ENCODE measurements around the gene ZDHHC9.
"Not testable (repeated sequence)": the region's sequence is repeated elsewhere in the genome, so short reads cannot be mapped to it uniquely, and the experiment has no call there.

ZDHHC9 gene

GRCh38 chrX:129843459-129844306, at the start of gene ZDHHC9:
ZDHHC9 (minus strand) TSS chrX:129843886; CDS start chrX:129841945, 1,941 bp downstream.
- peak; percentile 46 to 76 (median 68) for DNase-seq (ENCODE audit: low read depth in 4 of 4, low spot score in 1 of 4)

GRCh38 chrX:129877401-129877800, 33.7 kb upstream of the ZDHHC9 start:
- no peak for DNase-seq (ENCODE audit: low read depth in 4 of 4, low spot score in 1 of 4)

- no peak for DNase-seq (ENCODE audit: low read depth in 4 of 4, low spot score in 1 of 4)
These were observed 33.2 kb upstream of the ZDHHC9 start for GRCh38 chrX:129876771-129877305.

- DNase-seq (ENCODE audit: low read depth in 4 of 4, low spot score in 1 of 4): no peak
These were observed 32.0 kb upstream of the ZDHHC9 start for GRCh38 chrX:129875669-129876068.

GRCh38 chrX:129872524-129872923, 28.8 kb upstream of the ZDHHC9 start:
- no peak for DNase-seq (ENCODE audit: low read depth in 4 of 4, low spot score in 1 of 4)

GRCh38 chrX:129866321-129866720, 22.6 kb upstream of the ZDHHC9 start:
- DNase-seq (ENCODE audit: low read depth in 4 of 4, low spot score in 1 of 4): not testable (repeated sequence)

- not testable (repeated sequence) for DNase-seq (ENCODE audit: low read depth in 4 of 4, low spot score in 1 of 4)
These were observed 15.4 kb upstream of the ZDHHC9 start for GRCh38 chrX:129859134-129859533.

- not testable (repeated sequence) for DNase-seq (ENCODE audit: low read depth in 4 of 4, low spot score in 1 of 4)
These were observed 8.1 kb upstream of the ZDHHC9 start for GRCh38 chrX:129851825-129852224.

GRCh38 chrX:129846716-129847115, 3.0 kb upstream of the ZDHHC9 start:
- no peak for DNase-seq (ENCODE audit: low read depth in 4 of 4, low spot score in 1 of 4)

GRCh38 chrX:129845616-129846190, 2.0 kb upstream of the ZDHHC9 start:
- no peak for DNase-seq (ENCODE audit: low read depth in 4 of 4, low spot score in 1 of 4)

GRCh38 chrX:129843209-129843458, 552 bp downstream of the ZDHHC9 start:
- no peak for DNase-seq (ENCODE audit: low read depth in 4 of 4, low spot score in 1 of 4)

GRCh38 chrX:129842510-129843208, 1.0 kb downstream of the ZDHHC9 start:
- DNase-seq (ENCODE audit: low read depth in 4 of 4, low spot score in 1 of 4): no peak

GRCh38 chrX:129840344-129840743, 3.3 kb downstream of the ZDHHC9 start:
- no peak for DNase-seq (ENCODE audit: low read depth in 4 of 4, low spot score in 1 of 4)

GRCh38 chrX:129836827-129837226, 6.9 kb downstream of the ZDHHC9 start:
- no peak for DNase-seq (ENCODE audit: low read depth in 4 of 4, low spot score in 1 of 4)

GRCh38 chrX:129833153-129833990, 10.3 kb downstream of the ZDHHC9 start:
- no peak for DNase-seq (ENCODE audit: low read depth in 4 of 4, low spot score in 1 of 4)

GRCh38 chrX:129831091-129831885, 12.4 kb downstream of the ZDHHC9 start:
- DNase-seq (ENCODE audit: low read depth in 4 of 4, low spot score in 1 of 4): no peak

- no peak for DNase-seq (ENCODE audit: low read depth in 4 of 4, low spot score in 1 of 4)
These were observed 13.2 kb downstream of the ZDHHC9 start for GRCh38 chrX:129830494-129830893.

GRCh38 chrX:129825746-129826505, 17.8 kb downstream of the ZDHHC9 start:
- no peak for DNase-seq (ENCODE audit: low read depth in 4 of 4, low spot score in 1 of 4)

- no peak for DNase-seq (ENCODE audit: low read depth in 4 of 4, low spot score in 1 of 4)
These were observed 19.1 kb downstream of the ZDHHC9 start for GRCh38 chrX:129824620-129825019.

GRCh38 chrX:129823522-129823921, 20.2 kb downstream of the ZDHHC9 start:
- no peak for DNase-seq (ENCODE audit: low read depth in 4 of 4, low spot score in 1 of 4)
